CD4-positive, alpha-beta T cell treated with Interleukin-6 for 4 hours (primary cell): ENCODE data around the gene DIS3L2.
"Not testable (repeated sequence)": the region's sequence is repeated elsewhere in the genome, so short reads cannot be mapped to it uniquely, and the experiment has no call there.

Source experiments
- DNase-seq: peaks from one replicate; pipeline ENCODE4 v3.0.0-alpha.2; 2020; ENCODE audit warnings: mixed read lengths

Gene DIS3L2

DNA sequence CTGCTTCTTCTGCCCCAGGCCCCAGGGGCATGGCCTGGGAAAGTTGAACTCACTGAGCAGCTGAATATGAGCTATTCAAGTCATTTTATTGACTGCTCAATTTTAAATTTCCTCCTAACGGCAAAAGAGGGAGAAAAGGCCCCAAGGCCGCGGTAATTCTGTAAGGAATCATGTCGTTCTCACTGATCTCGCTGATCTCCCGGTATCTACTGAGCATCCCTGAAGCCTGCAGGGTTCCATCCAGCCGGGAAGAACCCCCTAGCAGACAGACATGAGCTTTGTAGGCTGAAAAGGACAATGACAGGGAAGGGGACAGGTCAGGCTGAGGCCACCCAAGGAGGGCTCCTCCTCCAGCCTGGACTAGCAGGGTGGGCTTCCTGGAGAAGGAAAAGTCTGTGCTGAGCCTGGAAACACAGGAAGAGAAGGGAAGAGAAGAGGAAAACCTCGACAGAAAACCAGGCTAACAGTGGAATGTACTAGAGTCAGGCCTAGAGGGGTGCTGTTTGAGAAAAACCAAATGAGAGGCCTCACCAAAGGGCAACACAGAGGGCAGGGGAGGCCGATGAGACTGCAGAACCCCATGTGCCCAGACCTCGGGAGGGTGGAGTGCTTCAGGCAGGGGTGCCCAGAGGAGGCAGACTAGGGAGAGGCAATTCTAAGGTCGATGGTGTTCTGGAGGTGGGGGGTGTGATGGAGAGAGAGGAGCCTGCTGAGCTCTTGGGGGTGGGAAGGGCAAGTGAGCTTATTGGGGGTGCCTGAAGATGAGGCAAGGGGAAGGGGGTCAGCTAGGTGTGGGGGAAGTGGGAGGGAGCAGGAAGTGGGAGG is 32.4 kb upstream of the DIS3L2 start:
- no peak for DNase-seq

DNA sequence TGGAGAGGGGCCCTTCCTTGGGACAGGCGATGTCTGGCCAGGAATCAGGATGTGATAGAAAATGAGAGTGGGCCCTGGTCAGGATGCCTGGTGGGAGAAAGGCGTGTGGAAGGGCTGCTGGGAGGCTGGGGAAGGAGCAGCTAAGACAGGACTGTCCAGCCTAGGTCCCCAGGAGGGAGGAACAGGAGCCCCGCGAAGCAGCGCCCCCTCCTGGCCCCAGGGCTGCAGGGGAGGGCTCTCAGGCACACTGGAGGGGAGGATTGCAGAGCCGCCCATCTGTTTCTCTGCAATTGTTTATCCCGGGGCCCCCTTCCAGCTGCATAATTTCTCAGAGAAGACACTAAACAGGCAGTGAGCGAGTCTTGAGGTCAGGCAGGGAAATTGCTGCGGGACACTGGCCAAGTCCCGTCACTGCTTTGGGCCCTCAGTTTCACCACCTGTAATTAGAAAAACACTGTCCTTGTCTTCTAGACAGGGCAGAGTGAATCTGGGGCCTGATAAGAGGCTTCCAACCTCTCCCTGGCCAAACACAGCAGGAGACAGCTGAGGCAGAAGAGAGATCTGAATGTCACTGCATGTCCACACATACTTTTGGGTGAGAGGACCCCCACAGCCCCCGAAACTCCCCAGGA is 31.4 kb upstream of the DIS3L2 start:
- DNase-seq, result no peak

DNA sequence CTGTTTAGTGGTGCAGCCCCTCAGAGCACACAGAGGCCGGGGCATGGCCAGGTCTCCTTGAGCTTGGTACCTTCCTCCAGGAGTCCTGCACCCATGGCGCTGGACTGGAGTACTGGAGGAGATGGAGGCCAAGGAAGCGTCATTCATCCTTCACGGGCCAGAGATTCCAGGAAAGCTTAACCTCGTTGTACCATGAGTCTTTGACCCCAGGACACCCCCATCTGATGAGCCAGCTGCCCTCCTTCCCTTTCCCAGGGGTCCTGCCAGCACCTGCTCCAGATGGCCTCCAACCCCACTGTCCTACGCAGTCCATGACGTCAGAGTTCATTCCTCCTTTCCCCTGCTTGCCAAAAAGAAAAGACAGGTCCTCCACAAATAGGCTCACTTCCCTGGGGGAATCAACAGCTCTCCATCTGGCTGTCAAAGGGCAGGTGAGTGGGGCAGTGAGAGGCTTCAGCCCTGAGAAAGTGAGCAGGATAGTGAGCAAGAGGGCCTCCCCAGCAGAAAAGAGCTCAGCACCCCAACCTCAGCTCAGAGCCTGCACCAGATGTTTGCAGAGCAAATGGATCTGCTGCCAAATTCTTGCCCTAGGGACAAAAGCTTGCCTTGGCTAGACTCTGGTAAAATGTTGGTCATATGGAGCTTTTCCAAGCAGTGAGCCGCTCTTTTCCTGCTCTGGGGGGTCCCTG is 30.8 kb upstream of the DIS3L2 start:
- DNase-seq, result no peak

DNA sequence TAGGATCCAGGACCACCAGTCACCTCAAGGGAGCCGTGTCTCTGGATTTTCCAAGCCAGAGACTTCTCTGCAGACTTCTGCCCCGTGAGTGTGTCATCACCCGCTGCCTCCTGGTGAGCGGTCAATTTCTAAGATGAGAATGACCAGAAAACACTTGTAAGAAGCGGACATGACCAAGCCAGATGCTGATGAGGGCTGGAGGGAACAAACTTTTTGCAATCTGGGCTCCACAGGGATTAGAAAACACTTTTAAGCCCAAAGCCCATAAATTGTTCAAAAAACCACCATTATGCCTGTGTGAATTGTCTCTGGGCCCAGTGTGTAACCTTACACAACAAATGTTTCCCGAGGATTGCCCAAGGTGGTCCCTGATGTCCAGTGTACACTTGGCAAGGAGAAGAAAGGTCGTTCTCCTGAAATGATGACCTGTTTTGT is 30.0 kb upstream of the DIS3L2 start:
- no peak for DNase-seq

DNA sequence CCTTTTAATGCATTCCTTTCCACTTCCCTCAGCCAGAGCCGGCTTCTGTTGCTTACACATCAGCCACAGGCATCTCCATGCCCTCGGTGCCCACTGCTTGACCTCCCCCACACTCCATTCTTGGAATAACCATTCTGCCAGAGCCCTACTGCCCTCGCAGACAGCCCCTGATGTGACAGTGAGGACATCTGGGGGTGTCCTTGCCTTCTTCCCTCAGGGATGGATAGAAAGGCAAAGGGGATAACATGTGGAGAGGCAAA is 28.9 kb upstream of the DIS3L2 start:
- DNase-seq, result no peak

DNA sequence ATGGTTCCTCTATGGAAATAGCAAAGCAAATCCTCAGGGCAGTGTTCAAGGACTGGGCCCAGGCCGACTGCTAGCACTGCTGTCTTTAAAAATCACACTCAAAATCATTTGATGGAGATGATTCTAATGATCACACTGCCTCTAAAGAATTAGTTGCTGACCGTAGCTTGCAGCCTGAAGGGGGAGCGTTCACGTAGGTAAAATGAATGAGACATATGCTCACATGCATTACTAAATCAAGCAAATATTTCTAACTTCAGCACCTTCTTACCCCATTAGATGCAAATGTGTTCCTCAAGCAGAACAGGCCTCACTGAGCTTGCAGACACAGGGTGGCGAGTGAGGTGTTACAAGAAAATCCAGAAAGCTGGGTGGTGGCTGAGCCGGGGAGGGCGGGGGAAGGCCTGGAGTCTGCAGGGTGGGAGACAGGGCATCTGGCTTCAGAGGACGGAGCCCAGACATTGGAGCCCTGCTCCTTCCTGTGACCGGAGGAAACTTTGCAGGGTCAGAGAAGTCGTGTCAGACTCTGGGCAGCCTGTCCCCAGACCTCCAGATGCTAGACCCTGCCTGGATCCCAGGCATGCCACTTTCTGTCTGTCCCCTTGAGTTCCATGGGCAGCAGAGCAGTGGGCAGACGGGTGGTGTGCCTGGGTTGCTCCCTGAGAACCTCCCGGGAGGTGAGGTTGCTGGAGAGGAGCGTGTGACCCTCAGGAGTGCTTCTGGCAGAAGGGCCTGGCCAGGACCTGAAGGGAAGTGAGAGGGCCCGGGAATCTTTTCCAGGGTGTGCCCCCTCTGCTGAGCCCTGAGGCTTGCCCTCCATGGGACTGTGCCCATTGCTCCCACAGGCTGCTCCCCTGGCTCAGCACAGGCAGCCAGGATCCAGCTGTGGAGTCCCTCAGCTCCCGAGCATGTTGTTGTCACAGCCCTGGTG is 28.3 kb upstream of the DIS3L2 start:
- no peak for DNase-seq

DNA sequence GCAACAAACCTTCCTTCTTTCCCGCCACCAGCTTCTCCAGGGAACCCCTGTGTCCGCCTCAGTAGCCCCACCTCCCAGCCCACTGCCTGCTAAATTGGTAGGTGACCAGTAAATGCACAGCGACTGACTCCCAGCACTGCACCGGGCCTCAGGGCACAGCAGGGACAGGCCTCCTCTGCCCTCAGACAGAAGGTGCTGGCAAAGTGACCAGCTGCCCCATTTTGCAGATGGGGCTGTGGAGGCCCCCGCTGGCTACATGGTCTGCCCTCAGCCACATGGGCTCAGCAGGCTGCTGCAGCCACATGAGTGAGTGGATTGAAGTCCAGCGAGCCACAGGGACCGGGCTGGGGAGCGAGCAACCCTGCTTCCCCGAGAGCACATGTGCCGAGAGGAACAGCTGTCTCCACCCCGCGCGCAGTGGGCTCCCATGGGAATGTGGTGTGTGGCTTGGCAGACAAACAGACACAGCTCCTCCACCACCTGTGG is 27.6 kb upstream of the DIS3L2 start:
- DNase-seq, result no peak

DNA sequence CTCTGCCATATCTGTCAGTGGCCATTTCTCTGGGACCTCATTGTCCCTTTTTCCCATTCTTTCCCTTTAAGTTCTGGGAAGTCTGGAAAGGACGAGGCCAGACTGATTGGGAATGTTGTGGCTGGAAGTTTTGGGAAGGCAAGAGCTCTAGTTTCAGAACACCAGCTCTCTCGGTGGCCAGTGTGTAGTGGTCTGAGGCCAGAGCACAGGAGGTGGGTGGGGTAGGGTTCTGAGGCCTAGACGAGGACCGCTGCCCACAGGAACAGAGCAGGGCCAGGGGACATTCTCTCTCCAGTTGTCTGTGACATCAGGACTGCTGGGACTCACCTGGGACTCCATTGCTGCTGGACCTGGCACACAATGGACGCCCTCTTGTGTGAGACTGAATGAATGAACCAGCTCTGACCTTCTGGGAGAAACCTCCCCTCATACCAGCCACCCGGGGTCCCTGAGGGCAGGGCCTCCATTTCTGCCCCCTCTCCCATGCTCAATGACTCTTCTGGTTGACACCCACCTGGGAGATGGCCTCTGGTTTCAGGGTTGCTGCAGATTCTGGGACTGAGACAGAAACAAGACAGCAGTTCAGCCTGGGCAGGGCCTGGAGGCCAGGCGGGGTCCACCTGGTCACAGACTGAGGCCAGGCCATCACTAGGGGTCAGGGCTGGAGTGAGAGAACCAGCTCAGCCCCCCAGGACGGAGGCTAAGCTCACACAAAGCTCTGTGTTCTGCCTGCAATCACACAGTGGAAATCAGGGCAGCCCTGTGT is 26.9 kb upstream of the DIS3L2 start:
- DNase-seq, result no peak

DNA sequence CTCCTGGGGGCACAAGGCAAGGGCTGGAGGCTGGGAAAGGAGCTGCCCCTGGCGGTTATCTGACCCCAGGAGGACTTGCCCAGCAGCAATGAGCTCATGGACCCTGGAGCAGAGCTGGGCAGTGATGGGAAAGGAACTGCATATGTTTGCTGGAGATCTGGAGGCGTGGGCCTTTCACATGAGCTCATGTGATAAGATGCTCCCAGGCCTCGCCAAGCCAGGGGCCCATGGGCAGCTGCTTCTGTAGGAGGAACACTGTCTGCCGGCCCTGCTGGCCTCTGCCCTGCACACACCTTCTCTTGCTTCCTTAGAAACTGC is 26.3 kb upstream of the DIS3L2 start:
- no peak for DNase-seq

DNA sequence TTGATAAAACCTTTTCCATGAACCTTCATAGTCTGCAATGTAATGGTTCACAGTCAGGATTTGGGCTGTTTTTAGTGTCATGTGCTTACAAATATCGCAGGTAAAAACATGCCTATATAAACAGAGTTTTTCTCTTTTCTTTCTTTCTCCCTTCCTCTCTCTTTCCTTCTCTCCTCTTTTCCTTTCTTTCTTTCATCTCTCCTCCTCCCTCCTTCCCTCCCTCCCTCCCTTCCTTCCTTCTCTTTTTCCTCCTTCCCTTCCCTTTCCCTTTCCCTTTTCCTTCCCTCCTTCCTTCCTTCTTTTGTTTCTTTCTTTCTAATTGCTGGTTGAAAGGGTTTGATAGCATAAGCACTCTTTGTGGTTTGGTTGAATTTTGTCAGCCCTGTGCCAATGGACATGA is 25.7 kb upstream of the DIS3L2 start:
- no peak for DNase-seq

DNA sequence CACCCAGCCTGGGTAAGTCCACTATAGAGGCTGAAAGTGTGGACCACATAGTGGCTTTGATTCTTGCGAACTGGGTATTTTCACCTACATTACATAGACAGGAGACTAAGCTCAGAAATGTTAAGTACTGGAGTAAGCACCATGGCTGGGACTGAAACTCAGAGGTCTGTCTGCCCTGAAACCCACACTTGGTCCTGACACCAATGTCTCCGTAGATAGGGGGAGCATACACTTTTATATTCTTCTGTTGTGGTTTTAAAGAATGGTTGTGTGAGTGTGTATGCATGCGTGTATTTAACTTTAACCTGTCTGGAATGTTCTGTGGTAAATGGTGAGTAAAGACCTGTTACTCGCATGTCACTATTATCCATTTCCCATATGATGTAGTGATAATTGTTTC is 25.0 kb upstream of the DIS3L2 start:
- no peak for DNase-seq

DNA sequence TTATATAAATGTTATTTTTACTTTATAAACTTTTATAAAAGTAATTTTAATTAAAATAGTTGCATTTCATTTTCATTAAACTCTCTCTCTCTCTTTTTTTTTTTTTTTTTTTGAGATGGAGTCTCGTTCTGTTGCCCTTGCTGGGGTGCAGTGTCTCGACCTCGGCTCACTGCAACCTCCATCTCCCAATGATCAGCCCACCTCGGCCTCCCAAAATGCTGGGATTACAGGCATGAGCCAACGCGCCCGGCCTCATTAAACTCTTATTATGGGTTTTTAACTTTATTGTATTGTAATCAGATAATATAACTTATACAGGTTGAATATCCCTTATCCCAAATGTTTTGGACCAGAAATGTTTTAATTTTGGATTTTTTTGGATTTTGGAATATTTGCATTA is 24.5 kb upstream of the DIS3L2 start:
- DNase-seq, result no peak

DNA sequence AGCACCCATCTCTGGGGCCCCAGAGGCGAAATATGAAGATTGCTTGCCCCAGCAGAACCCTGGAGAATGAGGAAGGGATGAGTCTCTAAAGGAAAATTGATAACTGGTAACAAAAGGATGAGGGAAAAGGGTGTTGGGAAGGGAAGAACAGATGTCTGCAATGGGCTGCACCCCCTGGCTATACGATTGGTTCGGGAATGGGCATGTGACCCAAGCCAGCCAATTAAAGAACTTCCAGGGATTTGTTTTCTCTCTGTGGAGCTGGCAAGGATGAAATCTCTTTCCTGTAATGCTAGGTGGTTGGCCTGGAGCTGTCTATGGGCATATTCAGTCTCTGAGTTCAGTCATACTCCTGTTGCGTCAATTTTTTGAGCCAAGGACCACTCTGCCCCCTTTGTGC is 22.5 kb upstream of the DIS3L2 start:
- no peak for DNase-seq

DNA sequence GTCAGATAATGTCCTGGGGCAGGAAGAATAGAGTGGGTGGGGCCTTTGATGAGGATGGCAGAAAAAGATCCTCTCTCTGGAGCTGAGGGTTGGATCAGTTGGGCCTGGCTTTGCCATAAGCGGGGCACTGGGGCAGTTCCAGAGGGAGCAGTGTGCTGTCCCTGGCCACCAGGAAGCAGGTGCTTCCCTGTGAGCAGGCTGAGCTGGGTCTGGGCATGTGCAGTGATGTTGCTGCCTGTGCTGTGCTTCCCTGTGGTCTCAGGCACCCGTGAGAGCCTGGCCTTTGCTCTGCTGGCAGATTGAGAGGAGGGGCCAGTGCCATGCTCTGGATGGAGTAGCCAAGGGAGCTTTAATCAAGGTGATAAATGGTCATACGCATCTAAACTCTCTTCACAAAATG is 20.7 kb upstream of the DIS3L2 start:
- no peak for DNase-seq

DNA sequence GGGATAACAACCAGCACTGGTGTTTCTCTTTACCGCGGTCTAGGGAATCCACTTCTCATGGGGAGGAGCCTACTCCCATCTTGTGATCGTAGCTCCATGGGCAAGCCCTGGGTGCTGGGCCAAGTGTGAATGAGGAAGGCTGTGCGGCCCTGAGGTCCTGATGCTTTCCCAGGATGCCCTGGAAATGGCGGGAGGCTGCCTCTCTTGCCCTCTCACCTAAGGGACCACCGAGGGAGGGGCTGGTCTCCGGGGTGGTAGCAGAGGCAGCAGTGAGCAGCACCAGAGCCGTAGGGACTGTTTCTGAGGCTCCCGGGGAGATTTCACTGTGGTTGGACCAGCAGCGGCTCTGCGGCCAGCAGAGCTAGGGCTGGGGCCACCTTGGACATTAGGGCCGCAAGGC is 19.8 kb upstream of the DIS3L2 start:
- DNase-seq, result no peak

DNA sequence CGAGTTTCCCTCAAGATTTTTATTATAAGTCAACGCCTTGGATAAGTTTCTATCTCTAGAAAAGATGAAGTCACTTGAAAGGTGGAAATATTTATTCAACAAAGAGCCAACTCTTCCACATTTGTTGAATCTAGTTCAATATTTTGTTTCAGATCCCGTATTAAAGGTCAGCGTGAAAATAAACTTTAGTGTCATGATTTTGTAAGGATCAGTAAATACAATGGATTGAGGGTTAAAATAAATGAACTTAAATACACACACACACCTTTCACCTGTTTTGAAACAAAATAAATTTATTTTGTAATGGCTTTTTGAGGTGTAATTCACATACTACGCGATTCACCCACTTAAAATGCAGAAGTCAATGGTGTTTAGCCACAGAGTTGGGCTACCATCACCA is 19.3 kb upstream of the DIS3L2 start:
- no peak for DNase-seq

DNA sequence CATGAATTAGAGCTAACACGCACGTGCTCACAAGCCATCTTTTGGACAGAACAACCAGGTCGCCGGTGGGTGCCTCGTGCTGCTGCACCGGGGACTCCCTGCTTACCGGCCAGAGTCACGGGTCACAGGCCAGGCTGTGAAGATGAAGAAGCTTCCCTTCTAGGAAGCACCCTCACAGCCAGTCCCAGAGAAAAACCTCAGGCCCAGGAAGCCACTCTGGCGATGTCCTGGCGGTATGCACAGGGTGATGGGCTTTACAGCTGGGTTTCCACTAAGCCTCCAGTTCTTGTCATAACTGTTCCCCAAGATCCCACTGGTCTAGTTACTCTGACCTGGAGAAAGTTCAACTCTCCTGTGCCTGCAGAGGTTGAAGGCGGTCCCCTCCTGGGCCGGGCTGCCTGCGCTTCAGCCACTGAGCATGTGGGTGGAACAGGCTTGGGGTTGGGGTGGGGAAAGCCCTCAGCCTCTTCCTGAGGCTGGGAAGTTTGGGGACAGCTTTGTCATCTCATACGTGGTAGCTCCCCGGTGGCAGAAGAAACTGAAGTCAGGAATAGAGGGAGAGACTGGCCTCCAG is 15.2 kb upstream of the DIS3L2 start:
- DNase-seq, result no peak

DNA sequence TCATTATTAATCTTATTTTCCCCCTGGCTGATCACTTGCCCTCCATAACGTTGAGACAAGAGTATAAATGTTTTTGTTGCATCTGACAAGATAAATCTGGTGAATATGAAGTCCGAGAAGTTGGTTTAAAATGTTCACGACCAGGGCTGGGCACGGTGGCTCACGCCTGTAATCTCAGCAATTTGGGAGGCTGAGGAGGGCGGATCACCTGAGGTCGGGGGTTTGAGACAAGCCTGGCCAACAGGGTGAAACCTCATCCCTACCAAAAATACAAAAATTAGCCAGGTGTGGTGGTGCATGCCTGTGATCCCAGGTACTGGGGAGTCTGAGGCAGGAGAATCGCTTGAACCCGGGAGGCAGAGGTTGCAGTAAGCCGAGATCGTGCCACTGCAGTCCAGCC is 14.4 kb upstream of the DIS3L2 start:
- not testable (repeated sequence) for DNase-seq

DNA sequence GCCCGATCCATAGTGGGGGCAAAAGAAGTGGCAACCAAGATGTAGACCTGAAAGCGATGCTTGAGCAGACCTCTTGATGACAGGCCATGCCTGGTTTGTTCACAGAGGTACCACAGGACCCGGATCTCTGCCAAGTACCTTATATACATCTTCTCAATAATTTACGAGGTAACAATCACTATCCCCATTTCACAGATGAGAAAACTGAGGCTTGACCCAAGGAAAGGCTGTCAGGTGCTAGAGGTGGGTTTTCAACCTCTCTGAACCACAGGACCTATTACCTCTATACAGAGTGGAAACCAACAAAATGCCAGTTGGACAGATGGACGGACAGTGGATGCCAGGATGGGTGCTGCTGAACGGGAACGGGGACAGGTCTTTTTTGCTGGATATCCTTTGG is 13.8 kb upstream of the DIS3L2 start:
- DNase-seq, result no peak

DNA sequence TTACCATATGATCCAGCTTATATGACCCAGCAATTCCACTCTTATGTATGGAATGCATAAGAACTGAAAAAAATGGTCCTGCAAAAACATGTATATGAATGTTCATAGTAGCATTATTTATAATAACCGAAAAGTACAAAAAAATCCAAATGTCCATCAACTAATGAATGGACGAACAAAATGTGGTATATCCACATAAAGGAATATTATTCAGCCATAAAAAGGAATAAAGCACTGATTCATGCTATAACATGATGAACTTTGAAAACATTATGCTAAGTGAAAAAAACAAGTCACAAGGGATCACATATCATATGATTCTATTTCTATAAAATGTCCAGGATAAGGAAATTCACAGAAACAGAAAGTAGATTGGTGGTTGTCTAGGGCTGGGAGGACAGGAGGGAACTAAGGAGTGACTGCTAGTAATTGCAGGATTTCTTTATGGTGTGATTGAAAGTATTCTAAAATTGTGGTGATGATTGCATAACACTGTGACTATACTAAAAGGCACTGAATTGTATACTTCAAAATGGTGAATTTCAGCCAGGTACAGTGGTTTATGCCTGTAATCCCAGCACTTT is 10.0 kb upstream of the DIS3L2 start:
- no peak for DNase-seq

DNA sequence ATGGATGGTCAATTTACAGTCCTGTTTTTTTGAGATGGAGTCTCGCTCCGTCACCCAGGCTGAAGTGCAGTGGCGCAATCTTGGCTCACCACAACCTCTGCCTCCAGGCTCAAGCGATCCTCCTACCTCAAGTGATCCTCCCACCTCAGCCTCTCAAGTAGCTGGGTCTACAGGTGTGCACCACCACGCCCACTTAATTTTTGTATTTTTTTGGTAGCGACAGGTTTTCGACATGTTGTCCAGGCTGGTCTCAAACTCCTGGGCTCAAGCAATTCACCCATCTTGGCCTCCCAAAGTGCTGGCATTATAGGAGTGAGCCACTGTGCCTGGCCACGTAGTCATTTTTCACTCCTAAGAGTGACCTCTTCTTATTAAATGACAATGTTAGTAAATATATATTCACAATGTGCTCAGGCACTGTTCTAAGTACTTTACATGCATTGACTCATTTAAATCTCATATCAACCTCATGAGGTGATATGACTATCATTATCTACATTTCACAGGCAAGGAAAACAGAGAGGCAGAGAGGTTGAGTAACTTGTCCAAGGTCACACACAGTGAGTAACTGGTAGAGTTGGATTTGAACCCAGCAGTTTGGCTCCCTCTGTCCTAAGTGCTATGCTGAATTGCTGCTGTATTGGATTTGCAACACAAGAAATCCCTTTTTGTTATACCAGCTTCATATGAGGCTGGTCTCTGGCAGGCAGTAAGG is 5.6 kb upstream of the DIS3L2 start:
- no peak for DNase-seq
